Mesenchymal stem cell (in vitro differentiated cells and primary cell): ENCODE measurements around the gene IL31RA.

Experiments used
- DNase-seq: peaks from one replicate; pipeline ENCODE4 v3.0.0-alpha.2; 2013
- H2AFZ ChIP-seq: one replicate; pipeline ENCODE4 v1.6.1; 2013; ENCODE audit warnings: low read depth, mild to moderate bottlenecking, control low read depth, inconsistent platforms, low read length, moderate library complexity
- H2AK5ac ChIP-seq: 2 replicates; pipeline ENCODE4 v1.6.1; 2013; ENCODE audit warnings: low read length, moderate library complexity, mild to moderate bottlenecking, inconsistent platforms; ENCODE audit not compliant: severe bottlenecking
- H2BK120ac ChIP-seq: one replicate; pipeline ENCODE4 v1.6.1; 2013; ENCODE audit warnings: low read depth, mild to moderate bottlenecking, inconsistent platforms, low read length, moderate library complexity
- H2BK12ac ChIP-seq, 2 experiments: one replicate each; pipeline ENCODE4 v1.6.1; 2013; ENCODE audit warnings: inconsistent platforms in 2 of 2, low read length in 2 of 2, mild to moderate bottlenecking in 2 of 2, moderate library complexity in 2 of 2, control low read depth in 1 of 2
- H2BK15ac ChIP-seq: one replicate; pipeline ENCODE4 v1.6.1; 2013; ENCODE audit warnings: mild to moderate bottlenecking, low read depth, inconsistent platforms; ENCODE audit not compliant: poor library complexity, severe bottlenecking
- H2BK5ac ChIP-seq: 2 replicates; pipeline ENCODE4 v1.6.1; 2013; ENCODE audit warnings: low read depth, mild to moderate bottlenecking, low read length, control low read depth, inconsistent platforms; ENCODE audit not compliant: poor library complexity, severe bottlenecking
- H3K14ac ChIP-seq, 2 experiments: one replicate each; pipeline ENCODE4 v1.6.1; 2013; ENCODE audit warnings: inconsistent platforms in 2 of 2, low read length in 2 of 2, control low read depth in 1 of 2, mild to moderate bottlenecking in 1 of 2, moderate library complexity in 1 of 2
- H3K18ac ChIP-seq, 2 experiments: one replicate each; pipeline ENCODE4 v1.6.1; 2013; ENCODE audit warnings: inconsistent platforms in 2 of 2, low read length in 2 of 2, control low read depth in 1 of 2, low read depth in 1 of 2, mild to moderate bottlenecking in 1 of 2
- H3K23ac ChIP-seq, 2 experiments: one replicate each; pipeline ENCODE4 v1.6.1; 2013; ENCODE audit warnings: inconsistent platforms in 2 of 2, low read length in 2 of 2, mild to moderate bottlenecking in 2 of 2, moderate library complexity in 2 of 2, control low read depth in 1 of 2
- H3K27ac ChIP-seq: 2 replicates; pipeline ENCODE4 v1.5.1; 2013; ENCODE audit warnings: mild to moderate bottlenecking, moderate library complexity, low read length, control low read depth, inconsistent platforms; ENCODE audit not compliant: poor library complexity, severe bottlenecking
- H3K27me3 ChIP-seq, 2 experiments: 2 replicates each; pipeline versions ENCODE4 v1.6.1 to v1.7.0; 2013; ENCODE audit warnings: low read length in 2 of 2, mild to moderate bottlenecking in 2 of 2, moderate library complexity in 2 of 2, control low read depth in 1 of 2, inconsistent platforms in 1 of 2; ENCODE audit not compliant: control insufficient read depth in 1 of 2, insufficient read depth in 1 of 2
- H3K36me3 ChIP-seq, 2 experiments: 2 replicates each; pipeline versions ENCODE4 v1.6.1 to v1.7.0; 2013; ENCODE audit warnings: low read length in 2 of 2, control low read depth in 1 of 2, inconsistent platforms in 1 of 2, low read depth in 1 of 2, mild to moderate bottlenecking in 1 of 2; ENCODE audit not compliant: insufficient read depth in 2 of 2, control insufficient read depth in 1 of 2
- H3K4ac ChIP-seq, 2 experiments: one replicate each; pipeline ENCODE4 v1.6.1; 2013; ENCODE audit warnings: inconsistent platforms in 2 of 2, low read length in 2 of 2, mild to moderate bottlenecking in 2 of 2, moderate library complexity in 2 of 2, control low read depth in 1 of 2, low read depth in 1 of 2
- H3K4me1 ChIP-seq: 2 replicates; pipeline ENCODE4 v1.6.1; 2013; ENCODE audit warnings: low read depth, low read length, control low read depth; ENCODE audit not compliant: control insufficient read depth, insufficient read depth
- H3K4me2 ChIP-seq: 2 replicates; pipeline ENCODE4 v1.6.1; 2013; ENCODE audit warnings: low read length, mild to moderate bottlenecking, inconsistent platforms; ENCODE audit not compliant: poor library complexity, severe bottlenecking
- H3K4me3 ChIP-seq, 2 experiments: 2 replicates each; pipeline versions ENCODE4 v1.5.1 to v1.7.0; 2013; ENCODE audit warnings: low read length in 2 of 2, mild to moderate bottlenecking in 2 of 2, control low read depth in 1 of 2, low read depth in 1 of 2; ENCODE audit not compliant: insufficient read depth in 1 of 2
- H3K79me1 ChIP-seq: replicated peaks from 2 replicates; pipeline ENCODE4 v1.6.1; 2013; ENCODE audit warnings: mild to moderate bottlenecking, control low read depth, low read length, inconsistent platforms; ENCODE audit not compliant: poor library complexity, severe bottlenecking
- H3K9ac ChIP-seq: 2 replicates; pipeline ENCODE4 v1.7.0; 2013; ENCODE audit warnings: mild to moderate bottlenecking, low read length, moderate library complexity
- H3K9me3 ChIP-seq: 2 replicates; pipeline ENCODE4 v1.7.0; 2013; ENCODE audit warnings: mild to moderate bottlenecking, low read length; ENCODE audit not compliant: control insufficient read depth
- H4K8ac ChIP-seq: one replicate; pipeline ENCODE4 v1.6.1; 2013; ENCODE audit warnings: inconsistent platforms, mild to moderate bottlenecking, low read length, moderate library complexity
- H4K91ac ChIP-seq: one replicate; pipeline ENCODE4 v1.6.1; 2013; ENCODE audit warnings: mild to moderate bottlenecking, low read length, inconsistent platforms
- whole genome bisulfite sequencing: methylation state at CpG from one replicate; pipeline ENCODE4 v1.1.7; 2013; ENCODE audit warnings: mixed read lengths; 5-methylcytosine and 5-hydroxymethylcytosine counted together

IL31RA gene

GRCh38 chr5:55817030-55817429 is 34.1 kb upstream of the IL31RA start:
- Histone ChIP-seq H4K8ac (no peak overlapping the region), H4K91ac (no peak overlapping the region), H2BK120ac (no peak overlapping the region), H3K23ac (no peak overlapping the region), H3K4me1 (peaks cover 3% of the 10 kb centered on the region), H3K9ac (no peak overlapping the region), H3K9me3 (no peaks in the 10 kb centered on the region), H2BK5ac (no peak overlapping the region), H3K14ac (no peak overlapping the region), H3K4me3 (no peak overlapping the region), H3K27me3 (peaks cover 0 to 3% of the 10 kb centered on the region in 2 experiments), H3K36me3 (no peaks in the 10 kb centered on the region), H3K4ac (no peak overlapping the region), H2BK15ac (no peak overlapping the region), H3K79me1 (no peaks in the 10 kb centered on the region), H3K18ac (no peak overlapping the region), H2AFZ (no peak overlapping the region), H2BK12ac (no peak overlapping the region), H3K4me2 (no peak overlapping the region), H2AK5ac (no peak overlapping the region), H3K27ac (no peak overlapping the region)
- peak; percentile 14 for DNase-seq
- no CpG with 5 or more reads among the region's 2 CpGs for WGBS

GRCh38 chr5:55820488-55820887 is 30.7 kb upstream of the IL31RA start:
- Histone ChIP-seq H3K9ac (no peak overlapping the region), H2AFZ (no peak overlapping the region), H3K14ac (no peak overlapping the region), H3K18ac (no peak overlapping the region), H3K4me3 (no peak overlapping the region), H4K8ac (no peak overlapping the region), H2BK5ac (no peak overlapping the region), H3K4me1 (peaks cover 3% of the 10 kb centered on the region), H3K4me2 (no peak overlapping the region), H3K79me1 (no peaks in the 10 kb centered on the region), H3K4ac (no peak overlapping the region), H3K27ac (no peak overlapping the region), H2BK12ac (no peak overlapping the region), H2BK15ac (no peak overlapping the region), H3K27me3 (peaks cover 0 to 7% of the 10 kb centered on the region in 2 experiments), H2AK5ac (no peak overlapping the region), H2BK120ac (no peak overlapping the region), H3K36me3 (no peaks in the 10 kb centered on the region), H3K23ac (no peak overlapping the region), H4K91ac (no peak overlapping the region), H3K9me3 (no peaks in the 10 kb centered on the region)
- DNase-seq, result no peak
- 78% methylated on average over 6 of the region's 6 CpGs for WGBS

GRCh38 chr5:55821731-55822512 is 29.2 kb upstream of the IL31RA start:
- H2AFZ ChIP-seq, result peak overlapping the region; percentile 63
- no peak overlapping the region for H3K4me2 ChIP-seq
- H2BK5ac ChIP-seq, result no peak overlapping the region
- H3K4me3 ChIP-seq, result peak overlapping the region in 1 of 2 experiments; percentile 70
- no peak overlapping the region for H3K14ac ChIP-seq
- no peaks in the 10 kb centered on the region for H3K79me1 ChIP-seq
- H3K27ac ChIP-seq, result no peak overlapping the region
- peaks cover 3% of the 10 kb centered on the region for H3K4me1 ChIP-seq
- no peak overlapping the region for H2AK5ac ChIP-seq
- peak overlapping the region in 1 of 2 experiments; percentile 78 for H2BK12ac ChIP-seq
- H4K91ac ChIP-seq, result peak overlapping the region; percentile 53
- H3K9ac ChIP-seq, result peak overlapping the region; percentile 43
- no peaks in the 10 kb centered on the region for H3K36me3 ChIP-seq
- peak overlapping the region; percentile 27 for H4K8ac ChIP-seq
- peaks cover 0 to 7% of the 10 kb centered on the region in 2 experiments for H3K27me3 ChIP-seq
- 60% methylated on average over 38 of the region's 45 CpGs for WGBS
- peak overlapping the region in 1 of 2 experiments; percentile 80 for H3K23ac ChIP-seq
- peak overlapping the region; percentile 15 for H2BK120ac ChIP-seq
- H3K4ac ChIP-seq, result peak overlapping the region in 1 of 2 experiments; percentile 61
- no peaks in the 10 kb centered on the region for H3K9me3 ChIP-seq
- peak; percentile 13 for DNase-seq
- peak overlapping the region; percentile 86 for H2BK15ac ChIP-seq
- H3K18ac ChIP-seq, result peak overlapping the region; percentile 14 to 70

GRCh38 chr5:55823151-55823796 is 27.9 kb upstream of the IL31RA start:
- H3K9me3 ChIP-seq, result no peaks in the 10 kb centered on the region
- no peak overlapping the region for H2BK120ac ChIP-seq
- H2AFZ ChIP-seq, result no peak overlapping the region
- no peak overlapping the region for H2BK12ac ChIP-seq
- no peak for DNase-seq
- WGBS, result no CpG with 5 or more reads among the region's 1 CpG
- no peak overlapping the region for H2AK5ac ChIP-seq
- no peak overlapping the region for H3K9ac ChIP-seq
- H4K91ac ChIP-seq, result no peak overlapping the region
- no peak overlapping the region for H2BK15ac ChIP-seq
- no peaks in the 10 kb centered on the region for H3K36me3 ChIP-seq
- H4K8ac ChIP-seq, result no peak overlapping the region
- H3K4me2 ChIP-seq, result no peak overlapping the region
- H3K27ac ChIP-seq, result no peak overlapping the region
- H3K27me3 ChIP-seq, result peaks cover 0 to 7% of the 10 kb centered on the region in 2 experiments
- H2BK5ac ChIP-seq, result no peak overlapping the region
- H3K4ac ChIP-seq, result no peak overlapping the region
- no peak overlapping the region for H3K18ac ChIP-seq
- no peak overlapping the region for H3K23ac ChIP-seq
- no peak overlapping the region for H3K4me3 ChIP-seq
- no peaks in the 10 kb centered on the region for H3K79me1 ChIP-seq
- no peaks in the 10 kb centered on the region for H3K4me1 ChIP-seq
- H3K14ac ChIP-seq, result no peak overlapping the region
